Neural crest cell (in vitro differentiated cells): Measurements from ENCODE around the gene HSD17B12. TPM values are rescaled to one million over a fixed set of nuclear protein-coding genes. Genes with fewer than 3 reads are reported as not detected.

ENCODE experiments used
- DNase-seq: peaks from one replicate; pipeline ENCODE4 v3.0.0; 2021; ENCODE audit warnings: low read depth, mixed read lengths, low spot score
- H3K27ac Mint-ChIP-seq: one replicate; pipeline ENCODE4 v1.8.0; 2021; ENCODE audit warnings: mild to moderate bottlenecking, mixed read lengths; ENCODE audit not compliant: unreplicated experiment
- H3K27me3 Mint-ChIP-seq: 2 replicates; pipeline ENCODE4 v1.8.0; 2021; ENCODE audit warnings: low read depth, mild to moderate bottlenecking, mixed read lengths
- H3K36me3 Mint-ChIP-seq: 2 replicates; pipeline ENCODE4 v1.8.0; 2021; ENCODE audit warnings: low read depth, mild to moderate bottlenecking, mixed read lengths
- H3K4me1 Mint-ChIP-seq: 2 replicates; pipeline ENCODE4 v1.8.0; 2021; ENCODE audit warnings: mixed read lengths
- H3K4me3 Mint-ChIP-seq: one replicate; pipeline ENCODE4 v1.8.0; 2021; ENCODE audit warnings: mild to moderate bottlenecking, mixed read lengths
- H3K9me3 Mint-ChIP-seq: 2 replicates; pipeline ENCODE4 v1.8.0; 2021; ENCODE audit warnings: mixed read lengths
- CTCF ChIP-seq: fragments of 200-600 bp; sonication (generic); conservative IDR thresholded peaks from 2 replicates; pipeline ENCODE4 v1.5.0; 2021; ENCODE audit warnings: antibody characterized with exemption, mild to moderate bottlenecking
- total RNA-seq: library from RNA; stranded (reverse); gene quantifications from 2 replicates; pipeline ENCODE4 v1.2.1, GENCODE V29; 2021

The HSD17B12 gene
- total RNA-seq, 1 donor from 2014 or later, result 116 TPM

- peaks cover 6% of the 10 kb centered on the region for H3K9me3 Mint-ChIP-seq
- no peak overlapping the region for H3K27ac Mint-ChIP-seq
- no peak overlapping the region for H3K4me3 Mint-ChIP-seq
- H3K27me3 Mint-ChIP-seq, result no peaks in the 10 kb centered on the region
- no peak for DNase-seq
- TF ChIP-seq CTCF, result no peak
- H3K36me3 Mint-ChIP-seq, result peaks cover 37% of the 10 kb centered on the region
- H3K4me1 Mint-ChIP-seq, result no peaks in the 10 kb centered on the region
Observed at GRCh38 chr11:43772733-43773132, 92.2 kb downstream of the HSD17B12 start.

GRCh38 chr11:43774786-43775185 is 94.2 kb downstream of the HSD17B12 start:
- Mint-ChIP-seq H3K4me3 (no peak overlapping the region), H3K4me1 (no peaks in the 10 kb centered on the region), H3K27me3 (no peaks in the 10 kb centered on the region), H3K9me3 (peaks cover 6% of the 10 kb centered on the region), H3K36me3 (peaks cover 33% of the 10 kb centered on the region), H3K27ac (no peak overlapping the region)
- TF ChIP-seq CTCF, result no peak
- DNase-seq, result no peak

- H3K27me3 Mint-ChIP-seq, result no peaks in the 10 kb centered on the region
- no peak for TF ChIP-seq CTCF
- H3K4me1 Mint-ChIP-seq, result no peaks in the 10 kb centered on the region
- H3K4me3 Mint-ChIP-seq, result no peak overlapping the region
- no peak overlapping the region for H3K27ac Mint-ChIP-seq
- peaks cover 20% of the 10 kb centered on the region for H3K9me3 Mint-ChIP-seq
- DNase-seq, result no peak
- peaks cover 44% of the 10 kb centered on the region for H3K36me3 Mint-ChIP-seq
Observed at GRCh38 chr11:43779306-43779705, 98.8 kb downstream of the HSD17B12 start.

- peaks cover 18% of the 10 kb centered on the region for H3K9me3 Mint-ChIP-seq
- TF ChIP-seq CTCF, result no peak
- H3K4me3 Mint-ChIP-seq, result no peak overlapping the region
- no peak overlapping the region for H3K27ac Mint-ChIP-seq
- no peaks in the 10 kb centered on the region for H3K27me3 Mint-ChIP-seq
- H3K4me1 Mint-ChIP-seq, result peaks cover 25% of the 10 kb centered on the region
- peaks cover 47% of the 10 kb centered on the region for H3K36me3 Mint-ChIP-seq
- DNase-seq, result no peak
Observed at GRCh38 chr11:43784301-43784700, 103.8 kb downstream of the HSD17B12 start.

- H3K27ac Mint-ChIP-seq, result no peak overlapping the region
- TF ChIP-seq CTCF, result no peak
- H3K36me3 Mint-ChIP-seq, result peaks cover 43% of the 10 kb centered on the region
- H3K27me3 Mint-ChIP-seq, result no peaks in the 10 kb centered on the region
- H3K4me3 Mint-ChIP-seq, result no peak overlapping the region
- DNase-seq, result no peak
- H3K9me3 Mint-ChIP-seq, result peaks cover 18% of the 10 kb centered on the region
- H3K4me1 Mint-ChIP-seq, result peaks cover 25% of the 10 kb centered on the region
Observed at GRCh38 chr11:43784866-43785265, 104.3 kb downstream of the HSD17B12 start.

- no peaks in the 10 kb centered on the region for H3K27me3 Mint-ChIP-seq
- no peak overlapping the region for H3K4me3 Mint-ChIP-seq
- no peak overlapping the region for H3K27ac Mint-ChIP-seq
- no peak for TF ChIP-seq CTCF
- H3K36me3 Mint-ChIP-seq, result peaks cover 44% of the 10 kb centered on the region
- peaks cover 19% of the 10 kb centered on the region for H3K9me3 Mint-ChIP-seq
- no peak for DNase-seq
- peaks cover 25% of the 10 kb centered on the region for H3K4me1 Mint-ChIP-seq
Observed at GRCh38 chr11:43785318-43785717, 104.8 kb downstream of the HSD17B12 start.
